Measurements from ENCODE around the gene CDC20B. TPM values are rescaled to one million over a fixed set of nuclear protein-coding genes. Genes with fewer than 3 reads are reported as not detected.
"Not testable (repeated sequence)": the region's sequence is repeated elsewhere in the genome, so short reads cannot be mapped to it uniquely, and the experiment has no call there.

The CDC20B gene
- total RNA-seq, 1 experiment from 2014 or later = not detected

DNA sequence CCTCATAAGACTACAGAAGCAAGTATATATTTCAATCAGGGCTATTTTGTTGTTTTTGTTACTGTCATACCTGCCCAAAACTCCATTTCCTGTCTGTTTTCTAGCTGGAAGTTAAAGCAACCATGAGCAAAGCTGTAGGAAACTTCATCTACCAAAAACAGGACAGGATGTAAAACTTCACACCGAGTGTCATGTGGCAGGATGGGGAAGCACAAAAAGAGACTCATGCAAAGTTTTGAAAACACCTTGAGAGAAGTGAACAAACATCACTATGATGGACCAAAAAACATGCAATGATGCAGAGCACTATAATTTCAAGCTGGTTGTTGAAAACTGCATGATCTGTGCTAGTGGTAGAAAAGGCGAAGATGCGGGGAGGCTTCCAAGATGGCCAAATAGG lies 76.8 kb downstream of the CDC20B start:
- Histone ChIP-seq H4K20me1 (ENCODE audit: insufficient read depth) (no peaks in the 10 kb centered on the region), H2AFZ (ENCODE audit: low read depth, low read length, poor library complexity, severe bottlenecking) (no peak overlapping the region), H3K9me2 (ENCODE audit: insufficient read depth) (no peaks in the 10 kb centered on the region), H3K4me2 (ENCODE audit: low read length) (no peak overlapping the region), H3K4me3 (replicated peaks in 1 of 2; ENCODE audit: low read depth in 1 of 2, low read length in 2 of 2) (no peak overlapping the region), H3K9me3 (ENCODE audit: control insufficient read depth in 1 of 2, insufficient read depth in 1 of 2, low read depth in 1 of 2, low read length in 2 of 2) (no peaks in the 10 kb centered on the region), H3K36me3 (ENCODE audit: control insufficient read depth in 1 of 2, insufficient read depth in 2 of 2, low read length in 2 of 2) (no peaks in the 10 kb centered on the region), H3K4me1 (ENCODE audit: control insufficient read depth in 1 of 2, insufficient read depth in 2 of 2, low read length in 2 of 2) (no peaks in the 10 kb centered on the region), H3K27me3 (ENCODE audit: insufficient read depth, low read length) (peaks cover 19% of the 10 kb centered on the region), H3K9ac (ENCODE audit: low read length) (no peak overlapping the region), H3K79me2 (ENCODE audit: insufficient read depth, low read length) (no peaks in the 10 kb centered on the region), H3K27ac (ENCODE audit: low read depth, low read length) (no peak overlapping the region)
- POLR2A ChIA-PET = no interaction called here
- ATAC-seq (no peak), DNase-seq (ENCODE audit: low read depth, low spot score) (no peak)
- intact Hi-C loops (cut with micrococcal nuclease) = no loop called here
- TF ChIP-seq, protein P1, sequence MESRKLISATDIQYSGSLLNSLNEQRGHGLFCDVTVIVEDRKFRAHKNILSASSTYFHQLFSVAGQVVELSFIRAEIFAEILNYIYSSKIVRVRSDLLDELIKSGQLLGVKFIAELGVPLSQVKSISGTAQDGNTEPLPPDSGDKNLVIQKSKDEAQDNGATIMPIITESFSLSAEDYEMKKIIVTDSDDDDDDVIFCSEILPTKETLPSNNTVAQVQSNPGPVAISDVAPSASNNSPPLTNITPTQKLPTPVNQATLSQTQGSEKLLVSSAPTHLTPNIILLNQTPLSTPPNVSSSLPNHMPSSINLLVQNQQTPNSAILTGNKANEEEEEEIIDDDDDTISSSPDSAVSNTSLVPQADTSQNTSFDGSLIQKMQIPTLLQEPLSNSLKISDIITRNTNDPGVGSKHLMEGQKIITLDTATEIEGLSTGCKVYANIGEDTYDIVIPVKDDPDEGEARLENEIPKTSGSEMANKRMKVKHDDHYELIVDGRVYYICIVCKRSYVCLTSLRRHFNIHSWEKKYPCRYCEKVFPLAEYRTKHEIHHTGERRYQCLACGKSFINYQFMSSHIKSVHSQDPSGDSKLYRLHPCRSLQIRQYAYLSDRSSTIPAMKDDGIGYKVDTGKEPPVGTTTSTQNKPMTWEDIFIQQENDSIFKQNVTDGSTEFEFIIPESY (IDR thresholded peaks at IDR 0.05; ENCODE audit: extremely low read depth, insufficient replicate concordance, low read length) = no peak
- RAD21 ChIA-PET (ENCODE audit: low non-redundant PET in 1 of 2, low total read pairs in 2 of 2, uncharacterized antibody in 2 of 2, unreplicated experiment in 2 of 2) = no interaction called here
- CTCF ChIA-PET = no interaction called here
- BruUV-seq (replicated peaks) = no TSS peak

DNA sequence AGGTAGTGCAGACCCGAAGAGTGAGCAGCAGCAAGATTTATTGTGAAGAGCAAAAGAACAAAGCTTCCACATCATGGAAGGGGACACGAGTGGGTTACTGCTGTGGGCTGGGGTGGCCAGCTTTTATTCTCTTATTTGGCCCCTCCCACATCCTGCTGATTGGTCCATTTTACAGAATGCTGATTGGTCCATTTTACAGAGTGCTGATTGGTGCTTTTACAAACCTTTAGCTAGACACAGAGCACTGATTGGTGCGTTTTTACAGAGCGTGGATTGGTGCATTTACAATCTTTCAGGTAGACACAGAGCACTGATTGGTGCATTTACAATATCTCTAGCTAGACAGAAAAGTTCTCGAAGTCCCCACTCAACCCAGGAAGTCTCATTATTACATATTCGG lies 82.0 kb downstream of the CDC20B start:
- H3K9me3 ChIP-seq (ENCODE audit: control insufficient read depth in 1 of 2, insufficient read depth in 1 of 2, low read depth in 1 of 2, low read length in 2 of 2); H3K36me3 ChIP-seq (ENCODE audit: control insufficient read depth in 1 of 2, insufficient read depth in 2 of 2, low read length in 2 of 2); DNase-seq (ENCODE audit: low read depth, low spot score); CTCF ChIA-PET; POLR2A ChIA-PET; H3K27ac ChIP-seq (ENCODE audit: low read depth, low read length); H3K4me3 ChIP-seq (replicated peaks in 1 of 2; ENCODE audit: low read depth in 1 of 2, low read length in 2 of 2); H4K20me1 ChIP-seq (ENCODE audit: insufficient read depth); ATAC-seq; intact Hi-C loops (cut with micrococcal nuclease); H3K9ac ChIP-seq (ENCODE audit: low read length); H3K4me2 ChIP-seq (ENCODE audit: low read length); H2AFZ ChIP-seq (ENCODE audit: low read depth, low read length, poor library complexity, severe bottlenecking); RAD21 ChIA-PET (ENCODE audit: low non-redundant PET in 1 of 2, low total read pairs in 2 of 2, uncharacterized antibody in 2 of 2, unreplicated experiment in 2 of 2); BruUV-seq (replicated peaks); H3K9me2 ChIP-seq (ENCODE audit: insufficient read depth); H3K4me1 ChIP-seq (ENCODE audit: control insufficient read depth in 1 of 2, insufficient read depth in 2 of 2, low read length in 2 of 2); H3K79me2 ChIP-seq (ENCODE audit: insufficient read depth, low read length): not testable (repeated sequence)
- H3K27me3 ChIP-seq (ENCODE audit: insufficient read depth, low read length) = peaks cover 12% of the 10 kb centered on the region

DNA sequence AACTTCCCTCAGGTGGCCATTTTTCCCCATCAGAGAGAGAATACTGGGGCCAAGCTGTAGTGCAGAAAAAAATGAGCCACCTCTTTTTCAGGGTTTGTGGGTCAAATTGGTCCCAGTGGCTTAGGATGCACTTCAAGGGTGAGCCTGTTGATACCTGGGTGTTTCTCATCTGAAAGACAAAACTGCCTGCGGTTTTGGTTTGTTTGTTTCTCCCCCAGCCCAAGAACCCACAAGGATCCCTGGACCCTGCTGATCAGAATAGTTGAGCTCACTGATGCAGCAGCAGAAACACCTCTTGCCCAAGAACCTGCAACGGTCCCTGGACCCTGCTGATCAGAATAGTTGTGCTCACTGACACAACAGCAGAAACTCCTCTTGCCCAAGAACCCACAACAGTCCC lies 83.7 kb downstream of the CDC20B start:
- H3K27ac ChIP-seq (ENCODE audit: low read depth, low read length); BruUV-seq (replicated peaks); CTCF ChIA-PET; H3K4me3 ChIP-seq (replicated peaks in 1 of 2; ENCODE audit: low read depth in 1 of 2, low read length in 2 of 2); H3K9ac ChIP-seq (ENCODE audit: low read length); H3K27me3 ChIP-seq (ENCODE audit: insufficient read depth, low read length); H3K9me3 ChIP-seq (ENCODE audit: control insufficient read depth in 1 of 2, insufficient read depth in 1 of 2, low read depth in 1 of 2, low read length in 2 of 2); DNase-seq (ENCODE audit: low read depth, low spot score); H2AFZ ChIP-seq (ENCODE audit: low read depth, low read length, poor library complexity, severe bottlenecking); RAD21 ChIA-PET (ENCODE audit: low non-redundant PET in 1 of 2, low total read pairs in 2 of 2, uncharacterized antibody in 2 of 2, unreplicated experiment in 2 of 2); H3K79me2 ChIP-seq (ENCODE audit: insufficient read depth, low read length); intact Hi-C loops (cut with micrococcal nuclease); POLR2A ChIA-PET; H3K36me3 ChIP-seq (ENCODE audit: control insufficient read depth in 1 of 2, insufficient read depth in 2 of 2, low read length in 2 of 2); H4K20me1 ChIP-seq (ENCODE audit: insufficient read depth); H3K4me2 ChIP-seq (ENCODE audit: low read length); ATAC-seq; H3K9me2 ChIP-seq (ENCODE audit: insufficient read depth); H3K4me1 ChIP-seq (ENCODE audit: control insufficient read depth in 1 of 2, insufficient read depth in 2 of 2, low read length in 2 of 2): not testable (repeated sequence)
